ENCODE results near the gene CASZ1. TPM values are rescaled to one million over a fixed set of nuclear protein-coding genes. Genes with fewer than 3 reads are reported as not detected.

Gene CASZ1
- total RNA-seq, 1 donor from 2014 or later = 6.9 TPM

DNA sequence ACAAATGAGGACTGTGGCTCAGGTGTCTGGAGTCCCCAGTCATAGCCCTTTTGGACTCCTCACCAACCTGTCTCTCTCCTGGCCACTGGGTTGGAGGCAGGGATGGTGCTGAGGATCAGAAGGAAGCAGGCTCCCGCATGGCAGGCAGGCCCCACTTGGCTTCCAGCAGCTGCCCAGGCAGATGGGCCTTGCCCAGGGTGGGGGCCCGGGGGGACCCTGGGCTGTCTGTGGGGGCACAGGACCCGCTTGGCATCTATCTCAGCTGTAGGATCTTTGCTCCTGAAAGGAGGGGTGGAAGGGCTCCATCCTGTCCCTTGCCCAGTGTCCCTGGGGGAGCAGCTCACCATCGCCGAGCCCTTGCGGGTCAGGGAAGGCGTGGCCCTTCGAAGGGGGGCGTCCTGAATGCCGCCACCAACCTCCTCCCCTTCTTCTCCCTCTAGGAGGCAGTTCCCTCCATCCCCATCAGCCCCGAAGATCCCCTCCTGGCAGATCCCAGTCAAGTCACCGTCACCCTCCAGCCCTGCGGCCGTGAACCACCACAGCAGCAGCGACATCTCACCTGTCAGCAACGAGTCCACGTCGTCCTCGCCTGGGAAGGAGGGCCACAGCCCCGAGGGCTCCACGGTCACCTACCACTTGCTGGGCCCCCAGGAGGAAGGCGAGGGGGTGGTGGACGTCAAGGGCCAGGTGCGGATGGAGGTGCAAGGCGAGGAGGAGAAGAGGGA is 167.2 kb downstream of the CASZ1 start:
- Mint-ChIP-seq H3K4me3 (no peak overlapping the region), H3K27me3 (no peaks in the 10 kb centered on the region), H3K4me1 (no peaks in the 10 kb centered on the region), H3K9me3 (no peaks in the 10 kb centered on the region), H3K36me3 (ENCODE audit: low read depth) (no peaks in the 10 kb centered on the region), H3K27ac (no peak overlapping the region)
- intact Hi-C loops (cut with micrococcal nuclease) = no loop called here
- no peak for DNase-seq

GRCh38 chr1:10628685-10629084 is 167.8 kb downstream of the CASZ1 start:
- DNase-seq = no peak
- no peaks in the 10 kb centered on the region for H3K9me3 Mint-ChIP-seq
- H3K27ac Mint-ChIP-seq = no peak overlapping the region
- H3K36me3 Mint-ChIP-seq (ENCODE audit: low read depth) = no peaks in the 10 kb centered on the region
- no peaks in the 10 kb centered on the region for H3K4me1 Mint-ChIP-seq
- no peaks in the 10 kb centered on the region for H3K27me3 Mint-ChIP-seq
- no peak overlapping the region for H3K4me3 Mint-ChIP-seq
- intact Hi-C loops (cut with micrococcal nuclease) = no loop called here

GRCh38 chr1:10626791-10627410 is 169.5 kb downstream of the CASZ1 start:
- Mint-ChIP-seq H3K4me1 (no peaks in the 10 kb centered on the region), H3K27me3 (no peaks in the 10 kb centered on the region), H3K27ac (no peak overlapping the region), H3K9me3 (no peaks in the 10 kb centered on the region), H3K4me3 (no peak overlapping the region), H3K36me3 (ENCODE audit: low read depth) (no peaks in the 10 kb centered on the region)
- no peak for DNase-seq
- intact Hi-C loops (cut with micrococcal nuclease) = no loop called here

GRCh38 chr1:10626131-10626731 is 170.2 kb downstream of the CASZ1 start:
- H3K9me3 Mint-ChIP-seq = no peaks in the 10 kb centered on the region
- H3K27ac Mint-ChIP-seq = no peak overlapping the region
- no peak overlapping the region for H3K4me3 Mint-ChIP-seq
- no peaks in the 10 kb centered on the region for H3K4me1 Mint-ChIP-seq
- no peaks in the 10 kb centered on the region for H3K27me3 Mint-ChIP-seq
- no peak for DNase-seq
- no peaks in the 10 kb centered on the region for H3K36me3 Mint-ChIP-seq (ENCODE audit: low read depth)
- intact Hi-C loops (cut with micrococcal nuclease) = no loop called here

DNA sequence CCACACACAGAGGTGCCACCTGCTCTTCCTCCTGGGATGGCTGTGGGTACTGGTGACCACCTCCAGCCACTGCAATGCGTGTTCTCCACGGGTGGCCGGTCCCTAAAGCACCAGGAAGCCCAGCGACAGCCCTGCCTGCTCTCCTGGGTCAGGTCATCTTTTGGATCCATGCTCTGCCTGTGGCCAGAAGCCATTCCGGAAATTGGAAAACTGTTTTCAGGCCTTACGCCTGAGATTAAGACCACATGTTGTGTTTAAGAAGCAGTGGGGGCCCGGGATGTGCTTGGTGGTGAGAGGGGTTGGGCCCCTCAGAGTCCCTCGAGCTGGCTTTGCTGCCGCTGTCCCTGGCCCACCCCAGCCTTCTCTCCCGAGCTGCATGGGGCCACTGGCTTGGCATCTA is 170.9 kb downstream of the CASZ1 start:
- DNase-seq = no peak
- H3K4me1 Mint-ChIP-seq = no peaks in the 10 kb centered on the region
- no peaks in the 10 kb centered on the region for H3K36me3 Mint-ChIP-seq (ENCODE audit: low read depth)
- intact Hi-C loops (cut with micrococcal nuclease) = no loop called here
- H3K27ac Mint-ChIP-seq = no peak overlapping the region
- H3K9me3 Mint-ChIP-seq = no peaks in the 10 kb centered on the region
- H3K4me3 Mint-ChIP-seq = no peak overlapping the region
- H3K27me3 Mint-ChIP-seq = no peaks in the 10 kb centered on the region

DNA sequence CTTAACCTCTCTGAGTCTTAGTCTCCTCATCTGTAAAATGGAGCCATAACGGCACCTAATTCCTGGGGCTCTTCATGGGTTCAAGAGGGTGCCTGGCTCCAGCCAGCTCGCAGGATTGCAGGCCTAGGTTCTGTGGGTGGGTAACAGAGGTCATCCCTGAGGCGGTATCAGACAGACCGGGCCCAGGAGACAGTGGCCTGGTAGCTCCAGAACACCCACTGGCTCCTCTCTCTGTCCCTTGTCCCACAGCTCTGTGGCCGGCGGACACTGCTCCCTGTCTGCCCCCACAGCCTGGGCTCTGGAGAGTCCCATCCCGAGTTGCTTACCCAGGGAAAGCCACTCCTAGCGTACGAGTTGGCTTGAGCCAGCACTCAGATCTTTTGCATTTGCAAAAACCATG is 171.4 kb downstream of the CASZ1 start:
- Mint-ChIP-seq H3K4me3 (no peak overlapping the region), H3K9me3 (no peaks in the 10 kb centered on the region), H3K27ac (no peak overlapping the region), H3K4me1 (no peaks in the 10 kb centered on the region), H3K36me3 (ENCODE audit: low read depth) (no peaks in the 10 kb centered on the region), H3K27me3 (no peaks in the 10 kb centered on the region)
- intact Hi-C loops (cut with micrococcal nuclease) = no loop called here
- no peak for DNase-seq

DNA sequence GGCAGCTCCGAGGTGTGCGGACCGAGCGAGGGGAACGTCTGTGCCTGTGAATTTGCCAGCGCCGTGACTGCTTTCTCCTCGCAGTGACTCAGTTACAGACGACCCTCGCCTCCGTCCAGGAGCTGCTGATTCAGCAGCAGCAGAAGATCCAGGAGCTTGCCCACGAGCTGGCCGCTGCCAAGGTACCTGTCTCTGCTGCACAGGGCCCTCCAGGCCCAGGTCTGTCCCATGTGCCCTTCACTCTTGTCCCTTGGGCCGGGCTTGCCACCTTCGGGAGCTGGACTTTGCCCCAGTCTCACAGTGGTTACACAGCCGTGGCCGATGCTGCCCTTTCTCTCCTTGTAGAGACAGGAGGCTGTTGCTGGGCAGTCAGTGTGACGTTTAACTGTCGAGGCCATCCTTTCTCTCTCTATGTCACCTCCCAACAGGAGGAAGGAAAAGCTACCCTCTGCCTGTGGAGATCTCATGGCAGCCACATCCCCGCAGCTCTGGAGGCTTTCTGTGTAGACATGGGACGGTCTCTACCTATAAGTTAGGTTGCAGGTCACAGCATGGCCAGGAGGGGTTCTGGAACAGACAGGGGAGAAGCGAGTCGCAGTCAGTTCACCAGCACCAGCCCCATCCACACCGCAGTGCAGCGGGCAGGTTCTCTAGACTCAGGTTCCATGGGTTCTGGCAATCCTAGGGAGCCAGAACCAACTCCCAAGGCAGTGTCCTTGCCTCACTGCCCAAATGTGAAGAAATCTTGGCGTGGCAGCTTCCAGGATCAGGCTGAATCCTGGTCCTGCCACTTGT is 172.0 kb downstream of the CASZ1 start:
- DNase-seq = no peak
- no peaks in the 10 kb centered on the region for H3K27me3 Mint-ChIP-seq
- H3K4me1 Mint-ChIP-seq = no peaks in the 10 kb centered on the region
- no peak overlapping the region for H3K4me3 Mint-ChIP-seq
- H3K36me3 Mint-ChIP-seq (ENCODE audit: low read depth) = no peaks in the 10 kb centered on the region
- H3K9me3 Mint-ChIP-seq = no peaks in the 10 kb centered on the region
- intact Hi-C loops (cut with micrococcal nuclease) = no loop called here
- no peak overlapping the region for H3K27ac Mint-ChIP-seq

DNA sequence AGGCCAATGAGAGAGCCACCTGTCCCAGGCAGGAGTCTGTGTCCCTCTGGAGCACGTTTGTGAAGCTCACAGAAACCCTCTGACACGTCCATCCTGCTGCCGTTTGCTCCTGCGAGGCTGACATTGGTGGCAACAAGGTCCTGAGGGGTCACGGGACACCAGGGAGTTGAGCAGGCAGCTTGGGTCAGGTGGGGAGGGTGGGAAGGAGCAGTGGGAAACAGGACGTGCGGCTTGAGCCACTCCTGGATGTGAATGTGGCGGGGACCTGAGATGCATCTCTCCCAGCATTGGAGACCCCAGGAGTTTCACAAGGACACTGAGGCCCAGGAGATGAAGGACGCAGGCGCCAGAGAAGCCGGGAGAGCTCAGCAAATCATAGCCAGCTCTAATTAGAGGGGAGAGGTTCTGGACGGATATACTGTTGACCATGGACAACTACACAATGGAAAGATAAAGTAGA is 172.7 kb downstream of the CASZ1 start:
- Mint-ChIP-seq H3K4me3 (no peak overlapping the region), H3K27me3 (no peaks in the 10 kb centered on the region), H3K4me1 (no peaks in the 10 kb centered on the region), H3K27ac (no peak overlapping the region), H3K9me3 (no peaks in the 10 kb centered on the region), H3K36me3 (ENCODE audit: low read depth) (no peaks in the 10 kb centered on the region)
- no peak for DNase-seq
- intact Hi-C loops (cut with micrococcal nuclease) = no loop called here

- Mint-ChIP-seq H3K9me3 (no peaks in the 10 kb centered on the region), H3K27ac (no peak overlapping the region), H3K36me3 (ENCODE audit: low read depth) (no peaks in the 10 kb centered on the region), H3K4me3 (no peak overlapping the region), H3K4me1 (no peaks in the 10 kb centered on the region), H3K27me3 (no peaks in the 10 kb centered on the region)
- DNase-seq = no peak
- intact Hi-C loops (cut with micrococcal nuclease) = no loop called here
These were observed 173.3 kb downstream of the CASZ1 start for GRCh38 chr1:10622910-10623685.

DNA sequence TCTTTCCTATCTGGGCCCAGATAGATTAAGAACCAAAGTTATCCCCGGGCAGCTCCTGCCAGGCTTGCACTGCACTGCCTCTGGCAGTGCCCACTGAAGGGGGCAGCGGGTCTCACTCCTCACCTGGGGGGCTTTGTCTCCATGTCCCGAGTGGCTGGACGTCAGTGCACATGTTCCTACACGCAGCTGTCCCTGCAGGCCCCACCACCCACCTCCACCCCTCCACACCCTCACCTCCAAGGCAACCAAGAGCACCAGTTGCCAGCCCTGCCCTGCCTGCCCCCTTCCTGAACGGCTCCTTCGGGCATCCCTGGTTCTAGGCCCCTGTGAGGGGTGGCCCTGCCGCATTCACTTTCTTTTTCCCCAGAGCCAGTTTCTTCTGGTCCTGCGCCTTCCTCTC is 174.5 kb downstream of the CASZ1 start:
- H3K4me1 Mint-ChIP-seq = no peaks in the 10 kb centered on the region
- H3K4me3 Mint-ChIP-seq = no peak overlapping the region
- no peaks in the 10 kb centered on the region for H3K9me3 Mint-ChIP-seq
- no peak overlapping the region for H3K27ac Mint-ChIP-seq
- H3K27me3 Mint-ChIP-seq = no peaks in the 10 kb centered on the region
- intact Hi-C loops (cut with micrococcal nuclease) = no loop called here
- H3K36me3 Mint-ChIP-seq (ENCODE audit: low read depth) = no peaks in the 10 kb centered on the region
- DNase-seq = no peak

DNA sequence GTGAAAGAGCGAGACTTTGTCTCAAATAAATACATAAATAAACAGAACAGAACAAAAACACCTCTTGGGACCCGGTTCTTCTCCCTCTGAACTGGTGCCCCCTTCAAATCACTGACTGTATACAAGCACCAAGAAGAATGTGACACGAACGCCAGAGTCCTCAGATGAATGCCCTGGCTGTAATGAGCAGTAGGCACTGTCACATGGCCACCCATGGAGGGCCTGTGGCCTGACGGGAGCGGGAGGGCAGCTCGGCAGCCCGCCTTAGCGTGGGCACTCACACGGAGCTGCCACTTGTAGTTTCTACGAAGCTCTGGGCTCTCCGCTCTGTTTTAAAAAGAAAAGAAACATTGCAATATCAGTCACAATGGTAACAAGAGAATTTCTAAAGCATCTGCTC is 175.7 kb downstream of the CASZ1 start:
- H3K4me3 Mint-ChIP-seq = no peak overlapping the region
- H3K36me3 Mint-ChIP-seq (ENCODE audit: low read depth) = no peaks in the 10 kb centered on the region
- no peak overlapping the region for H3K27ac Mint-ChIP-seq
- H3K4me1 Mint-ChIP-seq = no peaks in the 10 kb centered on the region
- no peak for DNase-seq
- intact Hi-C loops (cut with micrococcal nuclease) = no loop called here
- H3K27me3 Mint-ChIP-seq = no peaks in the 10 kb centered on the region
- no peaks in the 10 kb centered on the region for H3K9me3 Mint-ChIP-seq

DNA sequence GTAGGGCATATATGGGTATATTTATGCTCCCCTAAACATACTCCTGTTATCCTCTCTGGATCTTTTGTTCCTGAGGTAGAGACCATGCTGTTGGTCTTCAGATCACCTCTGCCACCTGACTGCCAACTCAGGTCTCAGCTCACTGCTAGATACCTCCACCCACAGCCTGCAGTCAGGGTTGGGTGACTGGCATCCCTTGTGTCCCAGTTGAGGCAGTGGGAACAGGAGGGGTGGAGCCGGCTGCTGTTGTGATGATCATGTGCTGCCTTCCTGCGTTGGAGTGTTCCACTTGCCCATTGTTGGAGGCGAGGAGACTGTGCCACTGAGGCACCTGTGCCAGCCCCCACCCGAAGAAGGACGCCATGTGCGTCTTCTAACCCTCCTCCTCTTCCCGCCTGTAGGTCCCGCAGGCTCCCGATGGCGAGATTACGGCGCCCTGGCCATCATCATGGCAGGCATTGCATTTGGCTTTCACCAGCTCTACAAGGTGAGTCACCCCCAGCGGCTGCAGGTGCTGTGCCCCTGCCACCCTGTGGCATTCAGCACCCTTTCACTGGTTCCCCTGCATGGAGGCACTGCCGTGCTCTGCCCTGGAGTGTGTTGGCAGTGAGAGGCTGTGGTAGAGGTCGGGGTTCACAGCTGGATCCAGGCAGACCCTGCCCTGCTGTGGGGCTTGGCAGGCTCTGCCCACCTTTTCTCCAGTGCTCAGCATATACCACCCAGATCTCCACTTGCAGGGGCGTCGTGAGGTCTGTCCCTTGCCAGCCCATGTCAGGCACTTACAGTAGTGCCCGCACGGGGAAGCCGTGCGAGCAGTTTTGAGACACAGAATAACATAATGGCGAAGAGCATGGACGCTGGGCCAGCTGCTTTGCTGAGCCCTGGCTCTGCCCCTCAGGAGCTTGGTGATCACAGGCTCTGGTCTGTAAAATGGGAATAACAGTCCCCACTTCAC is 178.2 kb downstream of the CASZ1 start:
- H3K27me3 Mint-ChIP-seq = no peaks in the 10 kb centered on the region

DNA sequence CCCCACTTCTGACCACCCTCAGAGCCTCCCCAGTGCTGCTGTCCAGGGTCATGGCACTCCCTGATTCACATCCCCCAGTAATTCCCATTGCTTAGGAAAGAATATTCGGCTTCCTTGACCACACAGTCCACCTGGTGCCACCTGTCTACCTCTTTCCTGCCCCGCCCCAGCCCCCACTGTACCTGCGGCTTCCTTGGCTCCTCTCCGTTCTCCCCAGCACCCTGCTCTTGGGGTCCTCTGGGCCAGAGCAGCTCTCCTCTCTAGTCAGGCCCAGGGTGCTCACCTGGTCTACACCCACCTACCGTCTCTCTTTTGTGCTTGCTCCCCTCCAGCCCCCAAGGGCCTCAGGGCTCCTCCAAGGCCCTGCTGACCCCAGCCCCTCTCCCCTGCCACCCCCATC is 179.1 kb downstream of the CASZ1 start:
- intact Hi-C loops (cut with micrococcal nuclease) = no loop called here
- Mint-ChIP-seq H3K27ac (no peak overlapping the region), H3K36me3 (ENCODE audit: low read depth) (no peaks in the 10 kb centered on the region), H3K4me1 (no peaks in the 10 kb centered on the region), H3K4me3 (no peak overlapping the region), H3K9me3 (no peaks in the 10 kb centered on the region), H3K27me3 (no peaks in the 10 kb centered on the region)
- DNase-seq = no peak

More for the DNA sequence above, 178.2 kb downstream of the CASZ1 start:
- Mint-ChIP-seq H3K27ac (no peak overlapping the region), H3K9me3 (no peaks in the 10 kb centered on the region), H3K36me3 (ENCODE audit: low read depth) (no peaks in the 10 kb centered on the region), H3K4me1 (no peaks in the 10 kb centered on the region), H3K4me3 (no peak overlapping the region)
- DNase-seq = no peak
- intact Hi-C loops (cut with micrococcal nuclease) = no loop called here

Measured in activated CD4-positive, alpha-beta T cell treated with anti-CD3 and anti-CD28 coated beads, Interleukin-2, amount 10 ng/mL, durations not matched to agents 24 days and 14 days (primary cell).